Esophagus muscularis mucosa (tissue), 4 donors: ENCODE data around the gene ITGAD. TPM values are rescaled to one million over a fixed set of nuclear protein-coding genes. Genes with fewer than 3 reads are reported as not detected.

ENCODE experiments used
- DNase-seq: peaks from one replicate; pipeline ENCODE4 v3.0.0-alpha.2; 2017; ENCODE audit errors: extremely low spot score
- H3K27ac ChIP-seq, 4 donors: fragments of 200-600 bp; sonication (generic); replicated peaks in 1 of 4; 1 replicate in 3 of 4; 2 replicates in 1 of 4; pipeline ENCODE4 v1.5.1; 2016 to 2019; ENCODE audit warnings: mild to moderate bottlenecking in 1 of 4
- H3K27me3 ChIP-seq, 4 donors: fragments of 200-600 bp; sonication (generic); one replicate each; pipeline versions ENCODE4 v1.5.1 to v1.6.0; 2016 to 2019
- H3K36me3 ChIP-seq, 4 donors: fragments of 200-600 bp; sonication (generic); one replicate each; pipeline ENCODE4 v1.5.1; 2016 to 2019
- H3K4me1 ChIP-seq, 4 donors: fragments of 200-600 bp; sonication (generic); one replicate each; pipeline ENCODE4 v1.5.1; 2016 to 2019
- H3K4me3 ChIP-seq, 4 donors: fragments of 200-600 bp; sonication (generic); 1 replicate in 2 of 4; 2 replicates in 2 of 4; pipeline ENCODE4 v1.5.1; 2016 to 2019; ENCODE audit warnings: mild to moderate bottlenecking in 4 of 4, moderate library complexity in 1 of 4
- H3K9me3 ChIP-seq, 4 donors: fragments of 200-600 bp; sonication (generic); 1 replicate in 3 of 4; 2 replicates in 1 of 4; pipeline ENCODE4 v1.5.1; 2016 to 2019
- CTCF ChIP-seq, 3 experiments: fragments of 200-600 bp in 2 of 3; fragments of 450-650 bp in 1 of 3; sonication (generic) in 2 of 3; IDR thresholded peaks; one replicate each; pipeline ENCODE4 v1.5.1; 2017 to 2019; ENCODE audit warnings: antibody characterized with exemption in 3 of 3, mild to moderate bottlenecking in 2 of 3, moderate library complexity in 1 of 3
- EP300 ChIP-seq: sonication (generic); formaldehyde crosslinking; IDR thresholded peaks from one replicate; pipeline ENCODE4 v1.6.1; 2017; ENCODE audit warnings: antibody characterized with exemption
- POLR2A ChIP-seq: fragments of 450-650 bp; IDR thresholded peaks from one replicate; pipeline ENCODE4 v1.6.1; 2017; ENCODE audit warnings: antibody characterized with exemption, moderate library complexity, mild to moderate bottlenecking, low read depth
- POLR2AphosphoS5 ChIP-seq, 2 donors: sonication (generic); formaldehyde crosslinking; IDR thresholded peaks; one replicate each; pipeline ENCODE4 v1.6.1; 2017; ENCODE audit warnings: antibody characterized with exemption in 2 of 2
- WGBS: methylation state at CpG from one replicate; pipeline ENCODE4 v1.1.5; 2018; 5-methylcytosine and 5-hydroxymethylcytosine counted together
- intact Hi-C: fragments of 100-400 bp; cut with DNase I; formaldehyde crosslinking; loops from one replicate; pipeline ENCODE4 v1.15.1; 2023
- total RNA-seq, 4 donors: library from RNA; depleted of rRNA; stranded (reverse); fragments of >200 nt; gene quantifications; one replicate each; pipeline versions ENCODE4 v1.1.0 to v1.2.1, GENCODE V29; 2016

The ITGAD gene
- total RNA-seq, 4 donors from 2014 or later = 0.50 TPM; not detected in 3

GRCh38 chr16:31428638-31429247, 35.6 kb downstream of the ITGAD start:
- no peak overlapping the region for H3K4me3 ChIP-seq
- TF ChIP-seq CTCF (IDR thresholded peaks at IDR 0.05) (no peak), EP300 (no peak), POLR2AphosphoS5 (IDR thresholded peaks at IDR 0.05) (no peak), POLR2A (no peak)
- peaks cover 5 to 14% (median 12%) of the 10 kb centered on the region in 4 donors for H3K4me1 ChIP-seq
- DNase-seq = no peak
- intact Hi-C loops = no loop called here
- H3K27me3 ChIP-seq = no peaks in the 10 kb centered on the region
- peak overlapping the region in 2 of 4 donors; percentile 8 to 71 for H3K27ac ChIP-seq
- H3K36me3 ChIP-seq = peaks cover 0 to 4% (median 0%) of the 10 kb centered on the region in 4 donors
- H3K9me3 ChIP-seq = no peaks in the 10 kb centered on the region
- 69% methylated on average over 7 of the region's 7 CpGs for WGBS

- H3K9me3 ChIP-seq = no peaks in the 10 kb centered on the region
- 7% methylated on average over 1 of the region's 1 CpG for WGBS
- TF ChIP-seq CTCF (IDR thresholded peaks at IDR 0.05) = no peak
- no peak for TF ChIP-seq POLR2A
- TF ChIP-seq EP300 = no peak
- no peak for TF ChIP-seq POLR2AphosphoS5 (IDR thresholded peaks at IDR 0.05)
- H3K36me3 ChIP-seq = peaks cover 0 to 4% (median 0%) of the 10 kb centered on the region in 4 donors
- no peaks in the 10 kb centered on the region for H3K27me3 ChIP-seq
- no peak for DNase-seq
- intact Hi-C loops = no loop called here
- H3K27ac ChIP-seq = peak overlapping the region in 1 of 4 donors; percentile 71
- H3K4me1 ChIP-seq = peaks cover 5 to 14% (median 12%) of the 10 kb centered on the region in 4 donors
- no peak overlapping the region for H3K4me3 ChIP-seq
Observed at GRCh38 chr16:31429314-31429713, 36.2 kb downstream of the ITGAD start.

- intact Hi-C loops = no loop called here
- TF ChIP-seq EP300 = no peak
- no peak for TF ChIP-seq POLR2A
- no peak for TF ChIP-seq CTCF (IDR thresholded peaks at IDR 0.05)
- no peak for TF ChIP-seq POLR2AphosphoS5 (IDR thresholded peaks at IDR 0.05)
- Histone ChIP-seq H3K27me3 (no peaks in the 10 kb centered on the region), H3K4me3 (no peak overlapping the region), H3K27ac (no peak overlapping the region), H3K36me3 (peaks cover 0 to 4% (median 0%) of the 10 kb centered on the region in 4 donors), H3K9me3 (no peaks in the 10 kb centered on the region), H3K4me1 (peaks cover 5 to 14% (median 12%) of the 10 kb centered on the region in 4 donors)
- WGBS = 87% methylated on average over 3 of the region's 3 CpGs
- DNase-seq = no peak
Observed at GRCh38 chr16:31429796-31430195, 36.7 kb downstream of the ITGAD start.

GRCh38 chr16:31430380-31431052, 37.4 kb downstream of the ITGAD start:
- no peaks in the 10 kb centered on the region for H3K27me3 ChIP-seq
- 65% methylated on average over 5 of the region's 5 CpGs for WGBS
- peaks cover 5 to 14% (median 12%) of the 10 kb centered on the region in 4 donors for H3K4me1 ChIP-seq
- no peaks in the 10 kb centered on the region for H3K9me3 ChIP-seq
- no peak overlapping the region for H3K27ac ChIP-seq
- DNase-seq = no peak
- no peak for TF ChIP-seq POLR2A
- intact Hi-C loops = no loop called here
- no peak overlapping the region for H3K4me3 ChIP-seq
- peaks cover 0 to 4% (median 0%) of the 10 kb centered on the region in 4 donors for H3K36me3 ChIP-seq

- no peak overlapping the region for H3K4me3 ChIP-seq
- H3K4me1 ChIP-seq = peaks cover 0 to 3% (median 0%) of the 10 kb centered on the region in 4 donors
- TF ChIP-seq CTCF (IDR thresholded peaks at IDR 0.05) (no peak), POLR2AphosphoS5 (IDR thresholded peaks at IDR 0.05) (no peak), EP300 (no peak), POLR2A (no peak)
- intact Hi-C loops = no loop called here
- 95% methylated on average over 35 of the region's 47 CpGs for WGBS
- H3K9me3 ChIP-seq = no peaks in the 10 kb centered on the region
- no peak for DNase-seq
- no peaks in the 10 kb centered on the region for H3K27me3 ChIP-seq
- H3K27ac ChIP-seq = no peak overlapping the region
- H3K36me3 ChIP-seq = peaks cover 0 to 7% (median 0%) of the 10 kb centered on the region in 4 donors
Observed at GRCh38 chr16:31435341-31436220, 42.4 kb downstream of the ITGAD start.
